HG02852 (cell line): Measurements from ENCODE around the gene STX2.
A peak's percentile ranks its signal among the peaks of the same experiment; 100 is the strongest.
"Not testable (repeated sequence)": the region's sequence is repeated elsewhere in the genome, so short reads cannot be mapped to it uniquely, and the experiment has no call there.

ENCODE experiments used
- ATAC-seq: cut with Tn5 transposase; IDR thresholded peaks from one replicate; pipeline ENCODE4 v1.9.1; 2021; ENCODE audit warnings: mild to moderate bottlenecking, moderate library complexity; ENCODE audit not compliant: unreplicated experiment

The STX2 gene

GRCh38 chr12:130870442-130871285 lies 31.6 kb upstream of the STX2 start:
- peak; percentile 62 for ATAC-seq

- ATAC-seq: no peak
Observed at GRCh38 chr12:130868412-130868811, 29.4 kb upstream of the STX2 start.

- no peak for ATAC-seq
Observed at GRCh38 chr12:130863298-130863697, 24.2 kb upstream of the STX2 start.

- not testable (repeated sequence) for ATAC-seq
Observed at GRCh38 chr12:130862771-130863170, 23.7 kb upstream of the STX2 start.

- ATAC-seq: no peak
Observed at GRCh38 chr12:130862161-130862560, 23.1 kb upstream of the STX2 start.

- no peak for ATAC-seq
Observed at GRCh38 chr12:130860311-130860710, 21.3 kb upstream of the STX2 start.

- no peak for ATAC-seq
Observed at GRCh38 chr12:130859161-130859560, 20.1 kb upstream of the STX2 start.

- no peak for ATAC-seq
Observed at GRCh38 chr12:130858084-130858483, 19.0 kb upstream of the STX2 start.

GRCh38 chr12:130856088-130856487 lies 17.0 kb upstream of the STX2 start:
- no peak for ATAC-seq

GRCh38 chr12:130850418-130851021 lies 11.5 kb upstream of the STX2 start:
- ATAC-seq: no peak

GRCh38 chr12:130849561-130850417 lies 10.7 kb upstream of the STX2 start:
- ATAC-seq: no peak

- ATAC-seq: not testable (repeated sequence)
Observed at GRCh38 chr12:130848785-130849305, 9.8 kb upstream of the STX2 start.

- not testable (repeated sequence) for ATAC-seq
Observed at GRCh38 chr12:130848105-130848504, 9.1 kb upstream of the STX2 start.

- ATAC-seq: no peak
Observed at GRCh38 chr12:130847112-130847511, 8.1 kb upstream of the STX2 start.

- no peak for ATAC-seq
Observed at GRCh38 chr12:130846369-130846768, 7.3 kb upstream of the STX2 start.

GRCh38 chr12:130839770-130840404 lies 837 bp upstream of the STX2 start:
- ATAC-seq: no peak

GRCh38 chr12:130838284-130838950 lies 633 bp downstream of the STX2 start:
- ATAC-seq: peak; percentile 25

- ATAC-seq: no peak
Observed at GRCh38 chr12:130835436-130835835, 3.6 kb downstream of the STX2 start.

- no peak for ATAC-seq
Observed at GRCh38 chr12:130835011-130835410, 4.0 kb downstream of the STX2 start.

GRCh38 chr12:130832561-130833209 lies 6.4 kb downstream of the STX2 start:
- no peak for ATAC-seq
